G401.6 (cell line): Measurements from ENCODE around the gene VPS18.

Experiments
- FAIRE-seq: peaks from 2 replicates; lab custom pipeline; 2012; peaks lifted over from hg19 to GRCh38; lab: Jason Lieb, UNC

VPS18 gene

GRCh38 chr15:40921949-40922607 lies 27.8 kb downstream of the VPS18 start:
- no peak for FAIRE-seq

GRCh38 chr15:40922608-40923005 lies 28.4 kb downstream of the VPS18 start:
- FAIRE-seq: no peak

- FAIRE-seq: no peak
Measured at GRCh38 chr15:40923551-40923950, 29.3 kb downstream of the VPS18 start.

GRCh38 chr15:40925495-40925862 lies 31.2 kb downstream of the VPS18 start:
- no peak for FAIRE-seq

- FAIRE-seq: no peak
Measured at GRCh38 chr15:40925863-40926658, 31.8 kb downstream of the VPS18 start.

- no peak for FAIRE-seq
Measured at GRCh38 chr15:40926659-40927494, 32.6 kb downstream of the VPS18 start.

- no peak for FAIRE-seq
Measured at GRCh38 chr15:40927495-40927872, 33.2 kb downstream of the VPS18 start.

- FAIRE-seq: no peak
Measured at GRCh38 chr15:40927873-40928806, 33.9 kb downstream of the VPS18 start.

GRCh38 chr15:40928821-40929659 lies 34.8 kb downstream of the VPS18 start, which contains the start of gene DLL4:
DLL4 (plus strand) TSS chr15:40929340; CDS start chr15:40929669, 329 bp downstream.
- FAIRE-seq: no peak

- FAIRE-seq: no peak
Measured at GRCh38 chr15:40929660-40930429, 35.6 kb downstream of the VPS18 start.

GRCh38 chr15:40930430-40931299 lies 36.4 kb downstream of the VPS18 start:
- FAIRE-seq: no peak

- no peak for FAIRE-seq
Measured at GRCh38 chr15:40931300-40932142, 37.3 kb downstream of the VPS18 start.

- no peak for FAIRE-seq
Measured at GRCh38 chr15:40932156-40932555, 37.9 kb downstream of the VPS18 start.

GRCh38 chr15:40932649-40933516 lies 38.6 kb downstream of the VPS18 start:
- no peak for FAIRE-seq

- no peak for FAIRE-seq
Measured at GRCh38 chr15:40933517-40933902, 39.3 kb downstream of the VPS18 start.

GRCh38 chr15:40934457-40934856 lies 40.2 kb downstream of the VPS18 start:
- no peak for FAIRE-seq

- FAIRE-seq: no peak
Measured at GRCh38 chr15:40936234-40936708, 42.0 kb downstream of the VPS18 start.
